Natural killer cell (primary cell): ENCODE data around the gene MAP3K19. TPM values are rescaled to one million over a fixed set of nuclear protein-coding genes. Genes with fewer than 3 reads are reported as not detected.

Experiments
- ATAC-seq, 3 donors: fragments of 150-1000 bp in 2 of 3; fragments of 200-7000 bp in 1 of 3; cut with Tn5 transposase; 1 replicate in 1 of 3; 2 replicates in 2 of 3; pipeline ENCODE4 v1.10.0; 2021; ENCODE audit warnings: mild to moderate bottlenecking in 2 of 3, moderate library complexity in 2 of 3
- DNase-seq, 2 donors: peaks; one replicate each; pipeline versions ENCODE4 v3.0.0 to v3.0.0-alpha.2; 2013 to 2021; ENCODE audit warnings: mixed read lengths in 1 of 2
- H3K27ac ChIP-seq: one replicate; pipeline ENCODE4 v1.5.1; 2013; ENCODE audit warnings: mild to moderate bottlenecking, low read length
- H3K27me3 ChIP-seq: one replicate; pipeline ENCODE4 v1.6.1; 2013; ENCODE audit warnings: low read length; ENCODE audit not compliant: control insufficient read depth, insufficient read depth
- H3K36me3 ChIP-seq: one replicate; pipeline ENCODE4 v1.6.1; 2013; ENCODE audit warnings: low read length; ENCODE audit not compliant: control insufficient read depth, insufficient read depth
- H3K4me1 ChIP-seq: one replicate; pipeline ENCODE4 v1.6.1; 2013; ENCODE audit warnings: low read length; ENCODE audit not compliant: control insufficient read depth, insufficient read depth
- H3K4me3 ChIP-seq: one replicate; pipeline ENCODE4 v1.5.1; 2013; ENCODE audit warnings: low read length
- H3K9me3 ChIP-seq: one replicate; pipeline ENCODE4 v1.6.1; 2013; ENCODE audit warnings: low read length; ENCODE audit not compliant: control insufficient read depth, insufficient read depth
- H3K27ac Mint-ChIP-seq, 2 donors: one replicate each; pipeline ENCODE4 v1.8.0; 2022; ENCODE audit warnings: mild to moderate bottlenecking in 2 of 2, mixed read lengths in 2 of 2, moderate library complexity in 1 of 2
- H3K27me3 Mint-ChIP-seq, 2 donors: one replicate each; pipeline ENCODE4 v1.8.0; 2022; ENCODE audit warnings: low read depth in 2 of 2, mixed read lengths in 2 of 2
- H3K36me3 Mint-ChIP-seq: one replicate; pipeline ENCODE4 v1.8.0; 2022; ENCODE audit warnings: mixed read lengths
- H3K4me1 Mint-ChIP-seq, 2 donors: one replicate each; pipeline ENCODE4 v1.8.0; 2022; ENCODE audit warnings: mixed read lengths in 2 of 2
- H3K4me3 Mint-ChIP-seq: one replicate; pipeline ENCODE4 v1.8.0; 2022; ENCODE audit warnings: mild to moderate bottlenecking, moderate library complexity, mixed read lengths
- H3K9me3 Mint-ChIP-seq, 2 donors: one replicate each; pipeline ENCODE4 v1.8.0; 2022; ENCODE audit warnings: mixed read lengths in 2 of 2
- WGBS: methylation state at CpG from one replicate; pipeline ENCODE4 v1.1.7; 2013; ENCODE audit warnings: missing lambda C conversion rate; ENCODE audit not compliant: insufficient coverage; 5-methylcytosine and 5-hydroxymethylcytosine counted together
- intact Hi-C: fragments of 100-400 bp; cut with micrococcal nuclease; formaldehyde crosslinking; loops from one replicate; pipeline ENCODE4 v1.14.2; 2022
- total RNA-seq, 4 donors: library from RNA; stranded (reverse); fragments of 120-200 nt in 1 of 4; gene quantifications; one replicate each; pipeline versions ENCODE4 v1.2.3 to v1.2.4, GENCODE V29; 2013 to 2022
- TF ChIP-seq, protein P1 (sequence below): fragments of 200-600 bp; IDR thresholded peaks from one replicate; pipeline ENCODE4 v1.8.0; 2022; ENCODE audit warnings: antibody characterized with exemption

Gene MAP3K19
- total RNA-seq, 3 donors from 2014 or later (not counting 1 experiment from before 2014, with no cell fraction given) = not detected

DNA sequence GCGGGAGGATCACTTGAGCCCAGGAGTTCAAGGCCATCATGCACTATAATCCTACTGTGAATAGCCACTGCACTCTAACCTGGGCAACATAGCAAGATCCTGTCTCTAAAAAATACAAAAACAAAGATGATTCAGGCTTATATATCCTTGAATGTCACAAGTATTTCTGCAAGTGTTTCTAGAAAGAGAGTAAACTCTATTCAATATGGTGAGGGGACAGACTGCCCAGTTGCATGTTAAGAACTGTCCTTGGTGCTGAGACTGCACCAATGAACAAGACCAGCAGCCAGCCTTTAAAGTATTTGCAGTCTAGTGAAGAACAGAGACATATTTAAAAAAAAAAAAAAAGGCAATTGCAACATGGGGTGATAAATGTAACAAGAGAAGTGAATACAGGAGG lies 16.4 kb downstream of the MAP3K19 start:
- H3K4me1 ChIP-seq = no peaks in the 10 kb centered on the region
- intact Hi-C loops = no loop called here
- TF ChIP-seq, protein P1, sequence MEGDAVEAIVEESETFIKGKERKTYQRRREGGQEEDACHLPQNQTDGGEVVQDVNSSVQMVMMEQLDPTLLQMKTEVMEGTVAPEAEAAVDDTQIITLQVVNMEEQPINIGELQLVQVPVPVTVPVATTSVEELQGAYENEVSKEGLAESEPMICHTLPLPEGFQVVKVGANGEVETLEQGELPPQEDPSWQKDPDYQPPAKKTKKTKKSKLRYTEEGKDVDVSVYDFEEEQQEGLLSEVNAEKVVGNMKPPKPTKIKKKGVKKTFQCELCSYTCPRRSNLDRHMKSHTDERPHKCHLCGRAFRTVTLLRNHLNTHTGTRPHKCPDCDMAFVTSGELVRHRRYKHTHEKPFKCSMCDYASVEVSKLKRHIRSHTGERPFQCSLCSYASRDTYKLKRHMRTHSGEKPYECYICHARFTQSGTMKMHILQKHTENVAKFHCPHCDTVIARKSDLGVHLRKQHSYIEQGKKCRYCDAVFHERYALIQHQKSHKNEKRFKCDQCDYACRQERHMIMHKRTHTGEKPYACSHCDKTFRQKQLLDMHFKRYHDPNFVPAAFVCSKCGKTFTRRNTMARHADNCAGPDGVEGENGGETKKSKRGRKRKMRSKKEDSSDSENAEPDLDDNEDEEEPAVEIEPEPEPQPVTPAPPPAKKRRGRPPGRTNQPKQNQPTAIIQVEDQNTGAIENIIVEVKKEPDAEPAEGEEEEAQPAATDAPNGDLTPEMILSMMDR = no peak
- Mint-ChIP-seq H3K27me3 (peaks cover 13 to 45% of the 10 kb centered on the region in 2 donors), H3K9me3 (no peaks in the 10 kb centered on the region), H3K4me1 (no peaks in the 10 kb centered on the region), H3K4me3 (no peak overlapping the region), H3K36me3 (peaks cover 9% of the 10 kb centered on the region), H3K27ac (no peak overlapping the region)
- no peaks in the 10 kb centered on the region for H3K36me3 ChIP-seq
- DNase-seq = no peak
- 94% methylated on average over 1 of the region's 1 CpG for WGBS
- H3K9me3 ChIP-seq = no peaks in the 10 kb centered on the region
- no peaks in the 10 kb centered on the region for H3K27me3 ChIP-seq
- no peak overlapping the region for H3K27ac ChIP-seq
- no peak overlapping the region for H3K4me3 ChIP-seq
- no peak for ATAC-seq

DNA sequence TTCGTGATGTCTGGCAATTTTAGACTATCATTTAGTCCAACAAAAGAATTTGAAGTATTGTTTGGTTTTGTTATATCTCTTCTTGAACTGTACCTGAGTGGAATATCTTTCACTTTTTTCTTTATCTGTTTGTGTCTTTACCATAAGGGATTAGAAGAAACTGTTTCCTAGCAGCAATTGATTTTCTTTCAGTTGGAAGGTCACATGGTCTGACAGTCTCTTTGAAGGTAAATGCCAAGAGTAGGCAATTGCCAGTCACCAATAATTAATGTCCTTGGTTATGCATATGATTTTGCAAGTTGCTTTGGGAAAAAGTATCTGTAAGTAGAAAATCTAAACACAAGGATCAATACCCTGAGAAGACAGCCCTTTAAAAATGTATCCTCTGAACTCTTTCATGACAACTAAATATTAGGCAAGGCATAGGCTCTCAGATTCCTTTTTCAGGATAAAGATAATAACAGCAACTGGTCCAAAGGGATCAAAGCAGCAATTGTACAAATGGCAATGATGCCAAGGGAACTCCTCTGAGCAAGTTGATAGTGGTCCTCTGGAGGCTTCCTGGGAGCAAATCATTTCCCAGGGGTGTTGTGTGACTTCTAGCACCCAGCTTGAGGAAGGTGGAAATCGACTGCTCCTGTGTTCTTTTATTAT lies 17.6 kb downstream of the MAP3K19 start:
- Mint-ChIP-seq H3K4me1 (no peaks in the 10 kb centered on the region), H3K4me3 (no peak overlapping the region), H3K27me3 (peaks cover 17 to 49% of the 10 kb centered on the region in 2 donors), H3K9me3 (no peaks in the 10 kb centered on the region), H3K27ac (no peak overlapping the region), H3K36me3 (peaks cover 9% of the 10 kb centered on the region)
- no peak overlapping the region for H3K4me3 ChIP-seq
- intact Hi-C loops = no loop called here
- no peaks in the 10 kb centered on the region for H3K4me1 ChIP-seq
- 73% methylated on average over 2 of the region's 2 CpGs for WGBS
- DNase-seq (no peak), ATAC-seq (no peak)
- no peaks in the 10 kb centered on the region for H3K9me3 ChIP-seq
- H3K36me3 ChIP-seq = no peaks in the 10 kb centered on the region
- H3K27me3 ChIP-seq = no peaks in the 10 kb centered on the region
- TF ChIP-seq, protein P1 = no peak
- H3K27ac ChIP-seq = no peak overlapping the region

DNA sequence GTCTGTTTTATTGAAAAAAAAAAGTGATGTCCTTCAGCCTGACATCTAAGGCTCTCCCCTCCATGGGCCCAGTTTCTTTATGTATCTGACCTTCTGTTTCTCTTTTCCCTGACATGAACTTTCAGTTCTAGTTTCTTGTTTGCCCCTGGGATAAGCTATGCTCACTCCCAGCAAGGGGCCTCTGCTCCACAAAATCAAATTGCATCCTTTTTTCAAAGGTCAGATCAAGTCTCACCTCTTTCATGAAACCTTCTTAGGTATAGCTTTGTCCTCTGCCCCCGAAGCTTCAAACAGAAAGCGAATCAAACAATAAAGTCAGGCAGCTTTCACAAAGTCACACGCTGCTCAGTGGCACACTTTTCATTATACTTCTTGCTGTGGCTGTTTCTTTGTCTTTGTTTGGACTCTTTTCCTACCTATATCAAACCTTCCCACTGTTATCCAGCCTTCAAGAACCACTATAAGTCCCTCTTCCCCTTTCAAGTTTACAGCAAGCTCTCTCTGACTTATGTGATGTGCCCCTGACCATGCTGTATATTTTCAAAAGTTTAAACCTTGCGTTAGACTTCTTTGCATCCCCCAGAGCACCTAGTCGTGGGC lies 23.3 kb downstream of the MAP3K19 start:
- Mint-ChIP-seq H3K9me3 (no peaks in the 10 kb centered on the region), H3K27me3 (peaks cover 23 to 27% of the 10 kb centered on the region in 2 donors), H3K36me3 (no peaks in the 10 kb centered on the region), H3K4me3 (no peak overlapping the region), H3K4me1 (no peaks in the 10 kb centered on the region), H3K27ac (no peak overlapping the region)
- intact Hi-C loops = no loop called here
- Histone ChIP-seq H3K27me3 (no peaks in the 10 kb centered on the region), H3K4me3 (no peak overlapping the region), H3K27ac (no peak overlapping the region), H3K4me1 (no peaks in the 10 kb centered on the region), H3K36me3 (no peaks in the 10 kb centered on the region), H3K9me3 (no peaks in the 10 kb centered on the region)
- WGBS = 89% methylated on average over 5 of the region's 5 CpGs
- ATAC-seq (no peak), DNase-seq (no peak)
- TF ChIP-seq, protein P1 = no peak
